MM.1S (cell line): Measurements from ENCODE around the gene PROCA1.

ENCODE experiments used
- CTCF ChIP-seq: fragments of 300-600 bp; sonication (generic); IDR thresholded peaks from 2 replicates; pipeline ENCODE4 v1.5.1; 2016; ENCODE audit warnings: antibody characterized with exemption, low read length, mixed read lengths
- EZH2 ChIP-seq: fragments of 300-600 bp; sonication (generic); optimal IDR thresholded peaks from 2 replicates; pipeline ENCODE3; 2017; ENCODE audit warnings: low read depth, mild to moderate bottlenecking, antibody characterized with exemption, low read length, mixed read lengths
- EZH2phosphoT487 ChIP-seq: fragments of 300-600 bp; sonication (generic); IDR thresholded peaks from 2 replicates; pipeline ENCODE4 v1.6.1; 2018; ENCODE audit warnings: antibody characterized with exemption, low read length

GRCh38 chr17:28758411-28759121 lies 46.9 kb upstream of the PROCA1 start:
- TF ChIP-seq CTCF, result no peak
- TF ChIP-seq EZH2, result no peak
- TF ChIP-seq EZH2phosphoT487, result no peak
